ENCODE measurements around the gene MGAT5. TPM values are rescaled to one million over a fixed set of nuclear protein-coding genes. Genes with fewer than 3 reads are reported as not detected.

The MGAT5 gene
- total RNA-seq, 1 donor from 2014 or later: 23.7 TPM

- H3K27ac Mint-ChIP-seq: no peak overlapping the region
- H3K36me3 Mint-ChIP-seq (ENCODE audit: low read depth): peaks cover 10% of the 10 kb centered on the region
- peaks cover 7% of the 10 kb centered on the region for H3K4me1 Mint-ChIP-seq
- no peak overlapping the region for H3K4me3 Mint-ChIP-seq
- H3K9me3 Mint-ChIP-seq: no peaks in the 10 kb centered on the region
- H3K27me3 Mint-ChIP-seq: no peaks in the 10 kb centered on the region
- no peak for DNase-seq
- intact Hi-C loops (cut with micrococcal nuclease): no loop called here
These were observed 176.0 kb downstream of the MGAT5 start for GRCh38 chr2:134429886-134430285.

- H3K36me3 Mint-ChIP-seq (ENCODE audit: low read depth): peaks cover 4% of the 10 kb centered on the region
- intact Hi-C loops (cut with micrococcal nuclease): no loop called here
- H3K27ac Mint-ChIP-seq: no peak overlapping the region
- no peaks in the 10 kb centered on the region for H3K27me3 Mint-ChIP-seq
- no peak for DNase-seq
- no peak overlapping the region for H3K4me3 Mint-ChIP-seq
- no peaks in the 10 kb centered on the region for H3K9me3 Mint-ChIP-seq
- no peaks in the 10 kb centered on the region for H3K4me1 Mint-ChIP-seq
These were observed 178.1 kb downstream of the MGAT5 start for GRCh38 chr2:134431838-134432434.

GRCh38 chr2:134432435-134432883 is 178.6 kb downstream of the MGAT5 start:
- intact Hi-C loops (cut with micrococcal nuclease): no loop called here
- H3K27me3 Mint-ChIP-seq: no peaks in the 10 kb centered on the region
- no peak overlapping the region for H3K27ac Mint-ChIP-seq
- DNase-seq: no peak
- H3K9me3 Mint-ChIP-seq: no peaks in the 10 kb centered on the region
- peaks cover 4% of the 10 kb centered on the region for H3K36me3 Mint-ChIP-seq (ENCODE audit: low read depth)
- H3K4me1 Mint-ChIP-seq: no peaks in the 10 kb centered on the region
- no peak overlapping the region for H3K4me3 Mint-ChIP-seq

- Mint-ChIP-seq H3K4me3 (no peak overlapping the region), H3K27ac (no peak overlapping the region), H3K4me1 (no peaks in the 10 kb centered on the region), H3K9me3 (no peaks in the 10 kb centered on the region), H3K27me3 (no peaks in the 10 kb centered on the region), H3K36me3 (ENCODE audit: low read depth) (peaks cover 4% of the 10 kb centered on the region)
- no peak for DNase-seq
- intact Hi-C loops (cut with micrococcal nuclease): no loop called here
These were observed 179.6 kb downstream of the MGAT5 start for GRCh38 chr2:134433469-134433868.

GRCh38 chr2:134433979-134434378 is 180.1 kb downstream of the MGAT5 start:
- H3K27ac Mint-ChIP-seq: no peak overlapping the region
- H3K4me3 Mint-ChIP-seq: no peak overlapping the region
- no peaks in the 10 kb centered on the region for H3K4me1 Mint-ChIP-seq
- no peak for DNase-seq
- H3K36me3 Mint-ChIP-seq (ENCODE audit: low read depth): peaks cover 4% of the 10 kb centered on the region
- intact Hi-C loops (cut with micrococcal nuclease): no loop called here
- H3K27me3 Mint-ChIP-seq: no peaks in the 10 kb centered on the region
- no peaks in the 10 kb centered on the region for H3K9me3 Mint-ChIP-seq

GRCh38 chr2:134435505-134435904 is 181.6 kb downstream of the MGAT5 start:
- no peaks in the 10 kb centered on the region for H3K4me1 Mint-ChIP-seq
- H3K27ac Mint-ChIP-seq: no peak overlapping the region
- intact Hi-C loops (cut with micrococcal nuclease): no loop called here
- peaks cover 4% of the 10 kb centered on the region for H3K36me3 Mint-ChIP-seq (ENCODE audit: low read depth)
- no peaks in the 10 kb centered on the region for H3K27me3 Mint-ChIP-seq
- no peaks in the 10 kb centered on the region for H3K9me3 Mint-ChIP-seq
- no peak for DNase-seq
- no peak overlapping the region for H3K4me3 Mint-ChIP-seq

- Mint-ChIP-seq H3K27ac (no peak overlapping the region), H3K4me1 (no peaks in the 10 kb centered on the region), H3K9me3 (no peaks in the 10 kb centered on the region), H3K36me3 (ENCODE audit: low read depth) (peaks cover 4% of the 10 kb centered on the region), H3K4me3 (no peak overlapping the region), H3K27me3 (no peaks in the 10 kb centered on the region)
- intact Hi-C loops (cut with micrococcal nuclease): no loop called here
- no peak for DNase-seq
These were observed 182.1 kb downstream of the MGAT5 start for GRCh38 chr2:134435936-134436335.

GRCh38 chr2:134436706-134437105 is 182.8 kb downstream of the MGAT5 start:
- no peaks in the 10 kb centered on the region for H3K9me3 Mint-ChIP-seq

GRCh38 chr2:134438371-134438770 is 184.5 kb downstream of the MGAT5 start:
- Mint-ChIP-seq H3K9me3 (no peaks in the 10 kb centered on the region), H3K27ac (no peak overlapping the region), H3K36me3 (ENCODE audit: low read depth) (no peaks in the 10 kb centered on the region), H3K27me3 (no peaks in the 10 kb centered on the region), H3K4me1 (no peaks in the 10 kb centered on the region), H3K4me3 (no peak overlapping the region)
- intact Hi-C loops (cut with micrococcal nuclease): no loop called here
- no peak for DNase-seq

More at GRCh38 chr2:134436706-134437105, 182.8 kb downstream of the MGAT5 start:
- Mint-ChIP-seq H3K27me3 (no peaks in the 10 kb centered on the region), H3K36me3 (ENCODE audit: low read depth) (peaks cover 4% of the 10 kb centered on the region), H3K4me1 (no peaks in the 10 kb centered on the region), H3K27ac (no peak overlapping the region), H3K4me3 (no peak overlapping the region)
- no peak for DNase-seq
- intact Hi-C loops (cut with micrococcal nuclease): no loop called here

- Mint-ChIP-seq H3K9me3 (no peaks in the 10 kb centered on the region), H3K27me3 (no peaks in the 10 kb centered on the region), H3K4me1 (no peaks in the 10 kb centered on the region), H3K27ac (no peak overlapping the region), H3K36me3 (ENCODE audit: low read depth) (no peaks in the 10 kb centered on the region), H3K4me3 (no peak overlapping the region)
- intact Hi-C loops (cut with micrococcal nuclease): no loop called here
- no peak for DNase-seq
These were observed 186.6 kb downstream of the MGAT5 start for GRCh38 chr2:134440336-134440909.

GRCh38 chr2:134441153-134441863 is 187.4 kb downstream of the MGAT5 start:
- Mint-ChIP-seq H3K27me3 (no peaks in the 10 kb centered on the region), H3K9me3 (no peaks in the 10 kb centered on the region), H3K27ac (no peak overlapping the region), H3K36me3 (ENCODE audit: low read depth) (no peaks in the 10 kb centered on the region), H3K4me3 (no peak overlapping the region), H3K4me1 (no peaks in the 10 kb centered on the region)
- intact Hi-C loops (cut with micrococcal nuclease): no loop called here
- DNase-seq: no peak

GRCh38 chr2:134443814-134444480 is 190.1 kb downstream of the MGAT5 start:
- no peak for DNase-seq

GRCh38 chr2:134445116-134445515 is 191.2 kb downstream of the MGAT5 start:
- no peaks in the 10 kb centered on the region for H3K27me3 Mint-ChIP-seq
- no peak overlapping the region for H3K4me3 Mint-ChIP-seq
- no peaks in the 10 kb centered on the region for H3K36me3 Mint-ChIP-seq (ENCODE audit: low read depth)
- intact Hi-C loops (cut with micrococcal nuclease): no loop called here
- DNase-seq: no peak
- H3K27ac Mint-ChIP-seq: no peak overlapping the region
- H3K9me3 Mint-ChIP-seq: no peaks in the 10 kb centered on the region
- H3K4me1 Mint-ChIP-seq: no peaks in the 10 kb centered on the region

More at GRCh38 chr2:134443814-134444480, 190.1 kb downstream of the MGAT5 start:
- Mint-ChIP-seq H3K36me3 (ENCODE audit: low read depth) (no peaks in the 10 kb centered on the region), H3K9me3 (no peaks in the 10 kb centered on the region), H3K4me3 (no peak overlapping the region), H3K27me3 (no peaks in the 10 kb centered on the region), H3K4me1 (no peaks in the 10 kb centered on the region), H3K27ac (no peak overlapping the region)
- intact Hi-C loops (cut with micrococcal nuclease): no loop called here

- intact Hi-C loops (cut with micrococcal nuclease): no loop called here
- no peaks in the 10 kb centered on the region for H3K4me1 Mint-ChIP-seq
- DNase-seq: no peak
- no peak overlapping the region for H3K4me3 Mint-ChIP-seq
- H3K9me3 Mint-ChIP-seq: no peaks in the 10 kb centered on the region
- H3K36me3 Mint-ChIP-seq (ENCODE audit: low read depth): no peaks in the 10 kb centered on the region
- H3K27ac Mint-ChIP-seq: no peak overlapping the region
- H3K27me3 Mint-ChIP-seq: no peaks in the 10 kb centered on the region
These were observed 192.1 kb downstream of the MGAT5 start for GRCh38 chr2:134445985-134446382.
